ENCODE results near the gene SPRR2F. TPM values are rescaled to one million over a fixed set of nuclear protein-coding genes. Genes with fewer than 3 reads are reported as not detected.
"Not testable (repeated sequence)": the region's sequence is repeated elsewhere in the genome, so short reads cannot be mapped to it uniquely, and the experiment has no call there.

SPRR2F gene
- not detected in 2 replicates for total RNA-seq (2014; rRNA removed; shearing (Covaris generic))

GRCh38 chr1:153113416-153113815, at the start of gene SPRR2F:
Gene SPRR2F, minus strand, starts transcription at chr1:153113516. Its CDS starts 783 bp downstream, at chr1:153112733.
- no peak for DNase-seq (ENCODE audit: low spot score)

- no peak for DNase-seq (ENCODE audit: low spot score)
These were observed 42.2 kb upstream of the SPRR2F start for GRCh38 chr1:153155541-153155940.

- DNase-seq (ENCODE audit: low spot score) = no peak
These were observed 39.2 kb upstream of the SPRR2F start for GRCh38 chr1:153152481-153152880.

GRCh38 chr1:153150846-153151245, 37.5 kb upstream of the SPRR2F start, which contains the start of gene SPRR2G:
Gene SPRR2G, minus strand, starts transcription at chr1:153150890. Its CDS starts 780 bp downstream, at chr1:153150110.
- no peak for DNase-seq (ENCODE audit: low spot score)

GRCh38 chr1:153141377-153141776, 28.1 kb upstream of the SPRR2F start:
- no peak for DNase-seq (ENCODE audit: low spot score)

GRCh38 chr1:153140484-153140883, 27.2 kb upstream of the SPRR2F start:
- DNase-seq (ENCODE audit: low spot score) = no peak

GRCh38 chr1:153133743-153134142, 20.4 kb upstream of the SPRR2F start:
- DNase-seq (ENCODE audit: low spot score) = no peak

GRCh38 chr1:153133267-153133666, 20.0 kb upstream of the SPRR2F start:
- no peak for DNase-seq (ENCODE audit: low spot score)

GRCh38 chr1:153128688-153129087, 15.4 kb upstream of the SPRR2F start:
- DNase-seq (ENCODE audit: low spot score) = not testable (repeated sequence)

- no peak for DNase-seq (ENCODE audit: low spot score)
These were observed 14.0 kb upstream of the SPRR2F start for GRCh38 chr1:153127296-153127695.

- no peak for DNase-seq (ENCODE audit: low spot score)
These were observed 12.2 kb upstream of the SPRR2F start for GRCh38 chr1:153125536-153125935.

GRCh38 chr1:153123793-153124192, 10.5 kb upstream of the SPRR2F start:
- not testable (repeated sequence) for DNase-seq (ENCODE audit: low spot score)

- no peak for DNase-seq (ENCODE audit: low spot score)
These were observed 9.6 kb upstream of the SPRR2F start for GRCh38 chr1:153122831-153123421.

- DNase-seq (ENCODE audit: low spot score) = no peak
These were observed 7.6 kb upstream of the SPRR2F start for GRCh38 chr1:153120945-153121344.

- DNase-seq (ENCODE audit: low spot score) = no peak
These were observed 6.2 kb upstream of the SPRR2F start for GRCh38 chr1:153119491-153119971.

- DNase-seq (ENCODE audit: low spot score) = not testable (repeated sequence)
These were observed 1.9 kb upstream of the SPRR2F start for GRCh38 chr1:153115264-153115663.

- not testable (repeated sequence) for DNase-seq (ENCODE audit: low spot score)
These were observed 862 bp downstream of the SPRR2F start for GRCh38 chr1:153112454-153112853.

GRCh38 chr1:153100245-153100644, 13.1 kb downstream of the SPRR2F start:
- DNase-seq (ENCODE audit: low spot score) = no peak

- no peak for DNase-seq (ENCODE audit: low spot score)
These were observed 13.8 kb downstream of the SPRR2F start for GRCh38 chr1:153099461-153100045.

- DNase-seq (ENCODE audit: low spot score) = no peak
These were observed 17.6 kb downstream of the SPRR2F start for GRCh38 chr1:153095764-153096163.

- DNase-seq (ENCODE audit: low spot score) = no peak
These were observed 18.9 kb downstream of the SPRR2F start, which contains the start of gene SPRR2E for GRCh38 chr1:153094426-153094825. Gene SPRR2E, minus strand, starts transcription at chr1:153094526. Its CDS starts 775 bp downstream, at chr1:153093751.

GRCh38 chr1:153087652-153088051, 25.7 kb downstream of the SPRR2F start:
- no peak for DNase-seq (ENCODE audit: low spot score)

GRCh38 chr1:153081736-153082135, 31.6 kb downstream of the SPRR2F start:
- DNase-seq (ENCODE audit: low spot score) = no peak

Data from HT-29 (cell line).